Measurements from ENCODE around the gene SCYGR1.
"Not testable (repeated sequence)": the region's sequence is repeated elsewhere in the genome, so short reads cannot be mapped to it uniquely, and the experiment has no call there.

Gene SCYGR1

DNA sequence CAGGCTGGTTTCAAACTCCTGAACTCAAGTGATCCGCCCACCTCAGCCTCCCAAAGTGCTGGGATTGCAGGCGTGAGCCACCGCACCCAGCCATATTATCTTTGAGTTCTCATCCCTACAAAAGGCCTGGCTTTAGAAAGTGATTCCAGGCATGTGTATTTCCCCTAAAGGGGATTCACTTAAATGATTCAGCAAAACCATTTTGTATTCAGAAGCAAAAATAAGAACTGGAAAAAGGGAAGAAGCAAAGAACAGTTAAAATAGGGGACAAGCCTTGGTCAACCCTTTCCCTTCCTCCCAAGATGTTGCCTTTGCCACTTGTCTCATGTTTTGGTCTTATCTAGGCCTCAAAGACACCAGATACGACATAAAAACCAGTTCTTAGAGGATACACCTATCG, 19.2 kb downstream of the SCYGR1 start:
- DNase-seq, result no peak

DNA sequence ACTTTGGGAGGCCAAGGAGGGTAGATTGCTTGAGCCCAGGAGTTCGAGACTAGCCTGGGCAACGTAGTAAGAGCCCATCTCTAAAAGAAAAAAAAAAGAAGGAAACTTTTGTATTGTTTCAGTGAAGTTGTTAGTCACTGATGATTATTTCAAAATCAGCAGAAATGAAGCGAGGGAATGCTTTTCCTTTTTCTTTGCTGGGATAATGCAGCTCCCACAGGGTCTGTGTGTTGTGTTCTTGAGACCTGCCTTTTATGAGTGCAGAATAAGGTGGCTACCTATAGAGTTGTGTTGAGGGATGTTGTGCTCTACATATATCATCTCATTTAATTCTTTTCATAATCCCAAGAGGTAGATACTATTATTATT, 20.3 kb downstream of the SCYGR1 start:
- DNase-seq, result no peak

DNA sequence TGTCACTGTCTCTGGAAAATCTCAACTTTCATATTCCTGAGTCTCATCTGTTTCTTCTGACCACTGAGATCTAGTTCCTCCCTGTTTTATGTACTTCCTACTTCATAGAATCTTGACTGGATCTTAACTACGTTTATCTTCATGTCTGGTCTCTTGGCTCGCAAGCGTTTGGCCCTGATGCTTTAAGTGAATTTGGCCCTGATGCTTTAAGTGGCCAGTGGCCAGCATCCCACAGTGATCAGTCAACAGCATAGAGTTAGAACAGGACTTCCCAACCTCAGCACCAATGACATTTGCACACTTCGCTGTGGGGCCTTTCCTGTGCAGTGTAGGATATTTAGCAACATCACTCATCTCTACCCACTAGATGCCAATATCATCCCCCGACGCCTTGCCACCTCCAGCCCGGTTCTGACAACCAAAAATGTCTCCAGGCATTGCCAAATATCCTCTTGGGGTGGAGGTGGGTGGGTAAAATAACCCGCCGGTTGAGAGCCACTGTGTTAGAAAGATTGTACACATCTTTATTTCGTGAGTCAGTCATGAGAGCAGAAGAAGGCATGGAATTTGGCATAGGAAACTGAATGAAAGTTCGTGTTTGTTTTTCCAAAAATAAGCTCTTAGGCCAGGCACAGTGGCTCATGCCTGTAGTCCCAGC, 20.9 kb downstream of the SCYGR1 start:
- no peak for DNase-seq

DNA sequence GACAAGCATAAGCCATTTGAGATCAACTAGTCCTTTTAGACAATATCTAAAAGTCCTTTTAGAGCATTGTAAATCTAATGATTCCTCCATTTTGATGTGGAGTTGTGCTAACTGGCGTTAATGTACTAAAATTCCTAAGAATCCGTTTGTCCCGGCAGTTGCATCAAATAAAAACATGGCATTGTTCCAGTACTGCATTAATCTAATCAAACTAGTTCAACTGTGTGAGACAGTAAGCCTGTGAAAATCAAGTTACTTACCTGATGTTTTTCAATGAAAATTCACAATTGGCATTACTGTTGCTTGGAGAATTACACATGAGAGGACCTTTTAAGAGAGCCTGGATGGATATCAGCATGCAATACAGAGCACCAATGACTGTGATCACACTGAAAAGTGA, 21.9 kb downstream of the SCYGR1 start:
- no peak for DNase-seq

DNA sequence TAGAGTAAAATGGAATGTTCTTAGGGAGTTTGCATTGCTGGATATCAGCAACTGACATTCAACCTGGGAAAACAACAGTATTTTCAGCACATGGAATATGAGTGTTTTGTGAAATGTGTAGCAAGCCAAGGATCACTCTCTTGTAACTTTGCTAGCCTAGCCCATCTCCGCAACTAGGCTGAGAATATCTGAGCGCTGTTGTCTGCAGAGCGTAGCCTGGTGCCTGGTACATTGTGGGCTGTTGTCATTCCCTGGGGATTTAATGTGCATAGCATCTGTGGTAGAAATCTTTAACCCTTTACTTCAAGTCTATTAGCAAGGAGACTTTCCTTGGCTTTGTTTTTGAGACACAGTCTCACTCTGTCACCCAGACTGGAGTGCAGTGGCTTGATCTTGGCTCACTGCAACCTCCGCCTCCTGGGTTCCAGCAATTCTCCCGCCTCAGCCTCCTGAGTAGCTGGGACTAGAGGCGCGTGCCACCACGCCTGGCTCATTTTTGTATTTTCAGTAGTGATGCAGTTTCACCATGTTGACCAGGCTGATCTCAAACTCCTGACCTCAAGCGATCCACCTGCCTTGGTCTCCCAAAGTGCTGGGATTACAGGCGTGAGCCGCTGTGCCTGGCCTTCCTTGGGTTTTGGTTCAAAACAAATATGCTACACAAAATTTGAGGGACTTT, 23.0 kb downstream of the SCYGR1 start:
- DNase-seq, result not testable (repeated sequence)

DNA sequence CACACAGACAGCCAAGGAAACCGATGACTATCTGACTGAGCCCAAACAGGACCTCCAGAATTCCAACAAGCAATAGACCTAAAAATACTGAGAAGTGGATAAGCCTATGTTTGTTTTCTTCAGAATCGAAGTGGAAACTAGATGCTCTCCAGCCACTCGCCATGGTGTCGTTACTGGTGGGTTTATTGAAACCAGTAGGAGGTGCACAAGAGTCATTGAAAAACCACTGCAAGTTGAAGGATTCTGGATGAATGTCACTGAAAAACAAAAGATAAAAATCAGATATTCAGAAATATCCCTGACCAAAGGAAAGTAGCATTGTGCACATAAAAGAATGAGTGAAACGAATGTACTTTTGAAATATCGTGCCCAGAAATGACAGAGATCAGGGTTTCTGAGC, 24.0 kb downstream of the SCYGR1 start:
- no peak for DNase-seq

DNA sequence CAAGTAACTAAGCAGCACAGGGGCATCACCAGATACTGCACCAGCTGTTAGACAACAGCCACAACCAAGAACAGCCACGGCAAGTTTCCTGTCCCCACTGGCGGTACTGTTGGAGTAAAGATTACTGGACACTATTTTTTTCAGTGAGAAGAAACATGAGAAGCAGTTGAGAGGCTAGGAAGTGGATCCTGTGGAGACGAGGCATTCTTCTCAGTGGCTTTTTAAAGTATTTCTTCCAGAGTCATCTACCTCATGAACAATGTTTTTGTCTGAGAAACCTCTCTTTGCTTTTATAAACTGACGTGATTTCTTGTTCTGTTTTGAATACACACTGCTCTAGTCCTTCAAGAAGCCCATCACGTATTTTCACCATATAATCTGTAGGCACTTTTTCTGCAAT, 27.4 kb downstream of the SCYGR1 start:
- no peak for DNase-seq

DNA sequence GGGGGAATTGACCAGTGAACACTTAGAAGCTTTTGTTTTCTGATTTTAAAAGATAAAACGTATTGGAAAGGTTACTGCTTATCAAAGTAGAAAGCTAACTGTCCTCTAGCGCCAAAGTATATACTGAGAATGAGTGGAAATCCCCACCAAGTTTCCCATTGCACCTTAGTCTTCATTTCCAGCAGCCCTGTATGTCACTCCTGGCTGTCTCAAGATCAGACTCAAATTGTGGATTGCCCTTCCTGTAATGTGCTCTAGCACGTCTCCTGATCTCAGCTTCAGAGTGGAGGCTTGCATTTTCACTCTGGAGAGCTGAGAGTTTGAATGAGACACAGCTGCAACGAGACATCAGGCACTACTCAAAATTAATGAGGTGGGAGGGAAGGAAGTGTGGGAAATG, 36.1 kb downstream of the SCYGR1 start:
- no peak for DNase-seq

DNA sequence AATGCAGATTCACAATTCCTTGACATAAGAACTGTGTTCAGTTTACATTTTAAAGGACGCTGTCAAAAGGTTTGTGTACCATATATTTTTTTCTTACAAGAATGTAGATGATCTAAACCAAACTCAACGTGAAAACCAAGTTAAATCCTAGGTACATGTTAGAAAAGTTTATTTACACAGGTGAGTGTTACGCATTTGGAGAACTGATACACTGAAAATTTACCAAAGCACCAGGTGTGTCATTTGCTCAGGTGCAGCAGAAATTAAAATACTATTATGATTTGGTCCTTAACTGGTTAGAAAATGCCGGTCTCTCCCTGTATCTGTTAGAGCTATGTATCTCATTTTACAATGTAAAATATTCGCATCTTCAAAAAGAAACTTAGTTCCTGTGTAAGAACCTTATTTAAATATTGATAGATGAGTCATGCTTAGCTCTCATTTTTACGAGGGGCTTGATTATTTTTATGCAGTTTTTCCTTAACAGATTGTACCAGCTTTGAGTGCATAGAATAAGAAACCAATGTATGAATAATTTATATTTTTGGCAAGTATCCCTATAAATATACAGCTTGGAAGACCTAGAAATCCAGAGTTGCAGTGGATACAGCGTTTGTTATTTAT, 37.6 kb downstream of the SCYGR1 start:
- no peak for DNase-seq

DNA sequence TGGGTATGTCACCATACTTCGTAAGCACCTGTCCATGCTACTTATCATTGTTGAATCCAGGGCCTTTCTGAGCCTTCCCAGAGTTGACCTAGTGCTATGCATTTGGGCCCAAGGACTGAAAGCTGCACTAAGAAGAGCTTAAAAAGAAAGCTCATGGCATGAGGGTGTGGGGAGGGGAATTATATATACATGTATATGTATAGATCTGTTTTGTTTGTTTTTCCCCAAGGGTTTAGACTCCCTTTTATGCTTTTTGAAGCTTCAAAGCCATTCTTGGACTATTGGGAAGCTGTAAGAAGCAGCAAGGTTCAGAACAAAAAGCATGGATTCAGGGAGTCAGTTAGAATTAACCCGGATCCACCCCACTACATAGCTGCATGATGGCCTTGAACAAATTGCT, 39.4 kb downstream of the SCYGR1 start:
- DNase-seq, result no peak

DNA sequence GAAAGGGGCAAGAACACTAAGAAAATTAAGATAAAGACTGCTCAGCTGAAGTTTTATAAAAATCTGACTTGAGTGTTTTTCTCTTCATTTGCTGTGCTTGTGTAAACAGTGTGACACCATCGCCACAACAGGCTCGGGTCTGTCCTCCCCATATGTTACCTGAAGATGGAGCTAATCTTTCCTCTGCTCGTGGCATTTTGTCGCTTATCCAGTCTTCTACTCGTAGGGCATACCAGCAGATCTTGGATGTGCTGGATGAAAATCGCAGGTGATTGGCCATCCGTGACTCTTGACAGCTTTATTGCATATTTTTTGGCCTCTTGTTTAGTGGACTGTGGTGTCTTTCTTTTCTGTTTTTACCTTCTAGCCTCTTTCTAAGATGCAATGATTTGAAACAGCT, 40.6 kb downstream of the SCYGR1 start:
- DNase-seq, result no peak

DNA sequence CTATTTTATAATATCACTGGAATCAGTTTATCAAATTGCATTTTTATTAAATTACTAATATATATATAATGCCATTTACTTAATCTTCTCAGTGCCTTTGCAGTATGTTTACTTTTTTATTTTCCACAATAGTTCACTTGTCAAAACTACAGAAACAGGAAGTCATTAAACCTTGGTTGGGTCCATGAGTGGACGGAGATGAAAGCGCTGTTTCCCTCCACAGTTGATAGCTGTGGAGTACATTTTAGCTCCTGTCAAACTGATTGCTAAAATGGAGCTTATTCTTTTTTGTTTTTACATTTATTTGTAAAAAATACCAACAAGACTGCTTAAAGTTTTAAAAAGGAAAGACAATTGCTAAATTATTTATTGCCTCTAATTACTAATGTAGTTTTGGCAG, 43.5 kb downstream of the SCYGR1 start:
- DNase-seq, result no peak

DNA sequence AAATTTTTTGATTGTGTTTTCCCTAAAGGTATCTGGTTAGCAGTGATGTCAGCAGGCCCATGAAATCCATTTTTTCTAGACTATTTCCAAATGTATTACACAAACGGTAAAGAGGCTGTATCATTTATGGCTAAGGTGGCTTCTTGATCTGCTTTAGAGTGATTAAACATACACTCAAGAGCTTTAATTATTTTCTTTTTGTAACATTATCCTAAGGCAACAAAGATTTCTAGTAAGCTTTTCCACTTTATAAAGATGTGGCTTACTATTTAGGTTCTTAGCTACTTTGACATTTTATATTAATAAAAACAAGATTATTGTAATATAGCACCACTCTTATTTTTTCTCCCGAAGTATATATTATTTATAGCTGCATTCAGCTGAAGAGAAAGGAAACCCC, 46.2 kb downstream of the SCYGR1 start:
- no peak for DNase-seq

DNA sequence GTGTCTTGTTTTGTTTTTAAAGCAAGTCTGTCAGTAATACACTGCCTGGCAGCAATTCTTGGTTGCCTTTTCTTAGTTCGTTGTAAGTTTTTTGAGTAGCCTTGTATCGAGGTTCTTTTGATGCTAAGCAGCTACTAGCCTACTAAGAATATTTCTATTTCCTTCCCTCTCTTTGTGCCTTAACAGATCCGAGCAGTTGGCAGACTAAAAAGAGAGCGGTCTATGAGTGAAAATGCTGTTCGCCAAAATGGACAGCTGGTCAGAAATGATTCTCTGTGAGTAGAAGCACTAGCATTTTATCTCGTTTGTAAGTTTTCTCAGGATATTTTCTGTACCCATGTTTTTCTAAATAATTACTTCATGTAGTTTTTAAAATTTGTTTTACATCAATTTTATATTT, 47.6 kb downstream of the SCYGR1 start:
- DNase-seq, result no peak

DNA sequence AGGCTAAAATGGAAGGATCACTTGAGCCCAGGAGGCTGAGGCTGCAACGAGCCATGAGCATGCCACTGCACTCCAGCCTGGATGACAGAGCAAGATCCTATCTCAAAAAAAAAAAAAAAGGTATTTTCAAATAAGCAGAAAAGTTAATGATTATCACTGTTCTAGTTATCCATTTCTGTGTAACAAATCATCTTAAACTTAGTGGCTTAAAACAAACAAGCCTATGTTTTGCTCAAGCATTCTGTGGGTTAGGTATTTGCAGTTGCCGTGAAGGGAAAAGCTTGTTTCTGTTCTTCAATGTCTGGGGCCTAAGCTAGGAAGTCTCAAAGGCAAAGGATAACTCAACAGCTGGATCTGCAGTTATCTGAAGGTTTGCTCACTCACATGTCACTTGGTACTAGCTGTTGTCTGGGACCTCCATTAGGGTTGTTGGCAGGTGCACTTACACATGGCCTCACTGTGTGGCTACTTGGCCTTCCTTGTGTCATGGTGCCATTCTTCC, 48.6 kb downstream of the SCYGR1 start:
- no peak for DNase-seq

Data from SHP77 (cell line).